GM13977 (cell line): Measurements from ENCODE around the gene TMPRSS2.

ENCODE experiments used
- DNase-seq: peaks from one replicate; pipeline ENCODE4 v3.0.0; 2012; ENCODE audit warnings: low spot score
- in situ Hi-C: fragments of 300-500 bp; cut with MboI; formaldehyde crosslinking; loops from one replicate; pipeline ENCODE4 v1.12.0; 2022; ENCODE audit warnings: low sequenced_read_pairs, low pct_unique_long_range_greater_than_20kb, mixed read lengths, inconsistent platforms; ENCODE audit not compliant: unreplicated experiment
- TF ChIP-seq, protein P1 (sequence below): IDR thresholded peaks from 2 replicates; pipeline ENCODE4 v1.5.1; 2012; ENCODE audit warnings: mild to moderate bottlenecking, control low read depth; ENCODE audit not compliant: insufficient read depth; ENCODE audit errors: extremely low read depth, missing control alignments

TMPRSS2 gene

GRCh38 chr21:41511858-41512257 lies 3.9 kb upstream of the TMPRSS2 start:
- no peak for DNase-seq
- TF ChIP-seq, protein P1, sequence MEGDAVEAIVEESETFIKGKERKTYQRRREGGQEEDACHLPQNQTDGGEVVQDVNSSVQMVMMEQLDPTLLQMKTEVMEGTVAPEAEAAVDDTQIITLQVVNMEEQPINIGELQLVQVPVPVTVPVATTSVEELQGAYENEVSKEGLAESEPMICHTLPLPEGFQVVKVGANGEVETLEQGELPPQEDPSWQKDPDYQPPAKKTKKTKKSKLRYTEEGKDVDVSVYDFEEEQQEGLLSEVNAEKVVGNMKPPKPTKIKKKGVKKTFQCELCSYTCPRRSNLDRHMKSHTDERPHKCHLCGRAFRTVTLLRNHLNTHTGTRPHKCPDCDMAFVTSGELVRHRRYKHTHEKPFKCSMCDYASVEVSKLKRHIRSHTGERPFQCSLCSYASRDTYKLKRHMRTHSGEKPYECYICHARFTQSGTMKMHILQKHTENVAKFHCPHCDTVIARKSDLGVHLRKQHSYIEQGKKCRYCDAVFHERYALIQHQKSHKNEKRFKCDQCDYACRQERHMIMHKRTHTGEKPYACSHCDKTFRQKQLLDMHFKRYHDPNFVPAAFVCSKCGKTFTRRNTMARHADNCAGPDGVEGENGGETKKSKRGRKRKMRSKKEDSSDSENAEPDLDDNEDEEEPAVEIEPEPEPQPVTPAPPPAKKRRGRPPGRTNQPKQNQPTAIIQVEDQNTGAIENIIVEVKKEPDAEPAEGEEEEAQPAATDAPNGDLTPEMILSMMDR: no peak
- in situ Hi-C loops: no loop called here

- in situ Hi-C loops: no loop called here
- DNase-seq: no peak
- TF ChIP-seq, protein P1: no peak
These were observed 2.5 kb upstream of the TMPRSS2 start for GRCh38 chr21:41510500-41510899.

DNA sequence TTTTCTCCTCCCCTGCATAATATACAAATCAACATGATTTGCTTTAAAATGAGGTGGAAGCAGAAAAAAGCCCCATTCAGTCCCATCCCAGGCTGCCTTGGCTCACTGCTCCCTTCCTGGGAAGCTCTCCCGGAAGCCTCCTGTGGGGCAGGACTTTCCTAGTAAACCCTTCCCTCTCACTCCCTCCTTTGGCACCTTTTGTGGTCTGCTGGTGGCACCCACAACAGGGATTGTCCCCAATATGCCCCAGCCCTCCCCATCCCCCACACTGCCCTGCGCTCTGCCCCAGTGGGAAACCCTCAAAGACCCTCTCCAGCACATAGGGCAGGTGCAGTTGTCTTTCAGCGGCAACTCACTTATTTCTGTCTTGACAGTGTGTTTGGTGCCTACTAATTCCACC lies 1.8 kb upstream of the TMPRSS2 start:
- in situ Hi-C loops: no loop called here
- TF ChIP-seq, protein P1: no peak
- no peak for DNase-seq

DNA sequence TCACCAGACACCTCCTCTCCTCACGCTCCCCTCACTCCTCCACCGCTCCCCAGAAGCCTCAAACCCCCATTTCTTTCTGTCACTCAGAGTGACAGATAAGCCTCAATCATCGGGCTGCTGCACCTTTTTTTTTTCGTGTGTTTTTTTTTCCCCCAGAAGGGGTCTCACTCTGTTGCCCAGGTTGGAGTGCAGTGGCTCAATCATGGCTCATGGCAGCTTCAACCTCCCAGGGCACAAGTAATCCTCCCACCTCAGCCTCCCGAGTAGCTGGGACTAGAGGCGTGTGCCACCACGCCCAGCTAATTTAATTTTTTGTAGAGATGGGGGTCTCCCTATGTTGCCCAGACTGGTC lies 1.2 kb upstream of the TMPRSS2 start:
- no peak for DNase-seq
- in situ Hi-C loops: no loop called here
- TF ChIP-seq, protein P1: no peak

GRCh38 chr21:41508415-41509144 lies 622 bp upstream of the TMPRSS2 start:
- no peak for DNase-seq
- TF ChIP-seq, protein P1: no peak
- in situ Hi-C loops: no loop called here

DNA sequence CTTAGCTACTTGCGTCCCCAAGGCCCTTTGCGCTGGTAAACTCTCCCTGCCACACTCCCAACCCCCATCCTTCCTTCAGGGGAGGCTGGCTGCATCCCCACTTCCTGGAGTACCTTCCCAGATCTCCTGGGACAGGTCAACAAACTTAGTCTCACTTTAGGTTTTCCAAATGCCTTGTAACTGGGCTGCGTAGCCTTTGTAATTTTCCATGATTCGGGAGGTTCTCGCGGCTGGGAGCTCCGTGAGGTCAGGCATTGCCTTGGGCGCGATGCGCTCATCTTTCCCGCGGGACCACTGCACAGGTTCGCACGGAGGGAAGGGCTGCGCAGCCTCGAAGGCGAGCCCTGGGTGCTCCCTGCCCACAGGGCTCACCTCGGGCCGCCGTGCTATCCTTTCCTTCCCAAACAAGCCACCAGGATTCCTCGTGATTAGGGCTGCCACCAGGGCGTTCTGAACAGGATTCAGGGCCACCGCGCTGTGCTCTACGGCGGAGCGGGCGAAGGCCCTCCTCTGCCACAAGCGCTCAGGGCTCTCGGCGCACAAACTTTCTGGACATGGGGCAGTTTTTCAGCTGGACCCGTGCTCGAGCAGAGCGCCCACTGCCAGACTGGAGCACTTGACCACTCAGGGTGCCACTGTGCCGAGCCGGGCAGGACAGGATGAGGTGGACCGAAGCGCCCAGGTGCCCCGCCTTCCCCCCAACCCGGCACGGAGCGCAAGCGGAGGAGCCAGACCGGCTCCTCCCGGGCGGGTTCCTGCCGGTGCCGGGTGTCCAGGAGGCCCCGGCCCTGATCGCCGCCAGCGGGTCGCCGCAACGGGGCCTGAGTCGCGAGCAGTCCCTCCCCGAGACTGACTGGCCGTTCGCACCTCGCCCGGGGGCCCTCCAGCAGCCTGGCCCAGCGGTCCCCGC lies 1.1 kb downstream of the TMPRSS2 start:
- DNase-seq: no peak
- in situ Hi-C loops: no loop called here

More for the DNA sequence above, 1.1 kb downstream of the TMPRSS2 start:
- TF ChIP-seq, protein P1: no peak
